Measurements from ENCODE around the gene MAN1A2.

DNA sequence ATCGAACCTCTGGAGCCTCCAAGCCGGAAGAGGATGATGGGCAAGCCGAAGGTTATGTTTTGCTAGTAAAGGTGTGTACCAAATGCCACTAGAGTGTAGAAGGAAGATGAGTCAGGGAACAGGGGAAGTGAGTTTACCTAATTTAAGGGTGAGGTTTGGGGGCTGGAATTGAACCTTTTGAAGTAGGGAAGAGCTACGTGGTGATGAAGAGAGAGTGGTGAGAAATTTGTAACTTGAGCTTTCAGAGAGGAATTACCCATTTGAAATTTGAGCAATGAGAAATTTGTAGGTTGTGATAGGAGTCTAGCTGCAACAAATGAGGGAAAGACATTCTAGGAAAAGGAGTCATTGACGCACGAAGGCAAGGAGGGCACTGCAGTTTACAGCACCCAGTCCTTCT, 168.6 kb downstream of the MAN1A2 start:
- TF ChIP-seq POLR2A (IDR thresholded peaks at IDR 0.05) (no peak), CTCF (IDR thresholded peaks at IDR 0.05) (no peak), EP300 (IDR thresholded peaks at IDR 0.05) (no peak), POLR2AphosphoS5 (IDR thresholded peaks at IDR 0.05) (no peak)
